GF-D8 (cell line): ENCODE measurements around the gene TUBA8.
"Not testable (repeated sequence)": the region's sequence is repeated elsewhere in the genome, so short reads cannot be mapped to it uniquely, and the experiment has no call there.

Source experiments
- DNase-seq: peaks from one replicate; lab custom pipeline; 2025; lab: John Stamatoyannopoulos, UW

TUBA8 gene

GRCh38 chr22:18173441-18173840, 62.8 kb downstream of the TUBA8 start:
- not testable (repeated sequence) for DNase-seq
